Endothelial cell of umbilical vein (primary cell): ENCODE data around the gene TPP1. TPM values are rescaled to one million over a fixed set of nuclear protein-coding genes. Genes with fewer than 3 reads are reported as not detected.
A peak's percentile ranks its signal among the peaks of the same experiment; 100 is the strongest.

ENCODE experiments used
- BruUV-seq: library from RNA; stranded (reverse); fragments of 400-500 nt; replicated peaks from 2 replicates; lab custom pipeline; 2021; lab: Mats Ljungman, UMichigan
- CTCF ChIA-PET: fragments of 300-600, 350-600 bp; sonication (Branson Sonifier 250); formaldehyde crosslinking; loops from one replicate; lab custom pipeline; 2021; ENCODE audit warnings: antibody characterized with exemption, inconsistent platforms; lab: Charles Lee
- POLR2A ChIA-PET: fragments of 300-600, 350-600 bp; sonication (Branson Sonifier 250); formaldehyde crosslinking; loops from one replicate; lab custom pipeline; 2021; ENCODE audit warnings: antibody characterized with exemption, inconsistent platforms; lab: Charles Lee
- DNase-seq: peaks from one replicate; pipeline ENCODE4 v3.0.0-alpha.2; 2011; ENCODE audit warnings: low read depth, low spot score
- FAIRE-seq: peaks from 2 replicates; lab custom pipeline; 2011; peaks lifted over from hg19 to GRCh38; lab: Jason Lieb, UNC
- H2AFZ ChIP-seq: 2 replicates; pipeline ENCODE4 v1.6.0; 2012; ENCODE audit warnings: low read depth, low read length, control low read depth, inconsistent platforms
- H3K27ac ChIP-seq: 2 replicates; pipeline ENCODE4 v1.5.1; 2011; ENCODE audit warnings: low read depth, mild to moderate bottlenecking, control low read depth, low read length, moderate library complexity; ENCODE audit not compliant: insufficient read depth
- H3K27me3 ChIP-seq, 2 experiments: 2 replicates each; pipeline versions ENCODE4 v1.6.0 to v1.6.1; 2011; ENCODE audit warnings: low read length in 2 of 2, mixed read lengths in 1 of 2; ENCODE audit not compliant: control insufficient read depth in 2 of 2, insufficient read depth in 2 of 2
- H3K36me3 ChIP-seq, 2 experiments: 2 replicates in 1 of 2; 3 replicates in 1 of 2; pipeline ENCODE4 v1.5.1; 2011; ENCODE audit warnings: low read length in 2 of 2, mild to moderate bottlenecking in 1 of 2, moderate library complexity in 1 of 2; ENCODE audit not compliant: control insufficient read depth in 2 of 2, insufficient read depth in 2 of 2; ENCODE audit errors: extremely low read depth in 1 of 2
- H3K4me1 ChIP-seq: 3 replicates; pipeline ENCODE4 v1.5.1; 2011; ENCODE audit warnings: mild to moderate bottlenecking, low read length; ENCODE audit not compliant: control insufficient read depth, insufficient read depth; ENCODE audit errors: extremely low read depth
- H3K4me2 ChIP-seq: 2 replicates; pipeline ENCODE4 v1.6.1; 2011; ENCODE audit warnings: low read length, control low read depth, mixed read lengths; ENCODE audit not compliant: insufficient read depth
- H3K4me3 ChIP-seq, 3 experiments: fragments of 200-600 bp in 1 of 3; sonication (generic), shearing (Covaris generic) in 1 of 3; replicated peaks in 1 of 3; 2 replicates each; pipeline ENCODE4 v1.5.1; 2011 to 2016; ENCODE audit warnings: control low read depth in 3 of 3, low read length in 3 of 3, mild to moderate bottlenecking in 2 of 3, inconsistent platforms in 1 of 3, low read depth in 1 of 3, moderate library complexity in 1 of 3; ENCODE audit not compliant: insufficient read depth in 1 of 3
- H3K79me2 ChIP-seq: 2 replicates; pipeline ENCODE4 v1.6.0; 2012; ENCODE audit warnings: low read length, inconsistent platforms; ENCODE audit not compliant: control insufficient read depth, insufficient read depth
- H3K9ac ChIP-seq: replicated peaks from 2 replicates; pipeline ENCODE3; 2011; ENCODE audit warnings: low read length, control low read depth; ENCODE audit not compliant: insufficient read depth; ENCODE audit errors: extremely low read depth
- H3K9me1 ChIP-seq: replicated peaks from 3 replicates; pipeline ENCODE4 v1.6.0; 2011; ENCODE audit warnings: mild to moderate bottlenecking, low read length; ENCODE audit not compliant: control insufficient read depth, insufficient read depth; ENCODE audit errors: extremely low read depth
- H3K9me3 ChIP-seq: replicated peaks from 2 replicates; pipeline ENCODE4 v1.5.1; 2012; ENCODE audit warnings: low read length, inconsistent platforms; ENCODE audit not compliant: control insufficient read depth, insufficient read depth
- H4K20me1 ChIP-seq: replicated peaks from 2 replicates; pipeline ENCODE3; 2011; ENCODE audit warnings: mild to moderate bottlenecking, low read length; ENCODE audit not compliant: control insufficient read depth, insufficient read depth; ENCODE audit errors: extremely low read depth
- EZH2 ChIP-seq: IDR thresholded peaks from 2 replicates; pipeline ENCODE4 v1.6.1; 2012; ENCODE audit warnings: borderline replicate concordance, low read depth, mild to moderate bottlenecking, moderate library complexity, low read length, inconsistent platforms; ENCODE audit not compliant: severe bottlenecking
- FOS ChIP-seq: IDR thresholded peaks from 2 replicates; pipeline ENCODE4 v1.6.1; 2011; ENCODE audit warnings: mild to moderate bottlenecking, low read length, moderate library complexity, borderline replicate concordance; ENCODE audit not compliant: insufficient read depth
- JUN ChIP-seq: IDR thresholded peaks from 2 replicates; pipeline ENCODE4 v1.6.1; 2011; ENCODE audit warnings: borderline replicate concordance, low read depth; ENCODE audit not compliant: insufficient read length, insufficient read depth
- MYC ChIP-seq: IDR thresholded peaks from one replicate; pipeline ENCODE4 v1.6.1; 2011; ENCODE audit warnings: mild to moderate bottlenecking, low read depth, low read length
- POLR2A ChIP-seq: IDR thresholded peaks from 2 replicates; pipeline ENCODE4 v1.6.1; 2012; ENCODE audit warnings: low read depth, mild to moderate bottlenecking, control low read depth, low read length
- POLR2AphosphoS5 ChIP-seq: IDR thresholded peaks from 2 replicates; pipeline ENCODE4 v1.6.1; 2012; ENCODE audit warnings: low read depth, mild to moderate bottlenecking, control low read depth, low read length, moderate library complexity; ENCODE audit not compliant: insufficient read depth
- dilution Hi-C: fragments of 300-500 bp; cut with MboI; formaldehyde crosslinking; loops from one replicate; pipeline ENCODE4 v1.15.0; 2019; ENCODE audit warnings: low sequenced_read_pairs; ENCODE audit not compliant: extremely low pct_ligation_motif_present
- intact Hi-C: fragments of 100-400 bp; cut with micrococcal nuclease; formaldehyde crosslinking; loops from one replicate; pipeline ENCODE4 v1.10.0; 2022
- polyA plus RNA-seq, 4 experiments: library from polyadenylated mRNA; depleted of rRNA in 3 of 4; stranded (reverse) in 3 of 4; unstranded in 1 of 4; fragments of >200 nt; gene quantifications; 2 replicates each; pipeline versions ENCODE4 v1.2.1 to v1.2.3, GENCODE V29; 2011 to 2012; ENCODE audit warnings: missing spikeins in 1 of 4
- total RNA-seq: library from RNA; stranded (reverse); gene quantifications from 2 replicates; pipeline ENCODE4 v1.2.3, GENCODE V29; 2021
- TF ChIP-seq, protein P1 (sequence below): IDR thresholded peaks from 2 replicates; pipeline ENCODE4 v1.6.1; 2011; ENCODE audit not compliant: insufficient read depth, insufficient read length

Gene TPP1
- total and polyA plus RNA-seq, 2 donors (not counting 3 experiments of a cell fraction or from before 2014, with no cell fraction given) = 124 to 224 TPM

DNA sequence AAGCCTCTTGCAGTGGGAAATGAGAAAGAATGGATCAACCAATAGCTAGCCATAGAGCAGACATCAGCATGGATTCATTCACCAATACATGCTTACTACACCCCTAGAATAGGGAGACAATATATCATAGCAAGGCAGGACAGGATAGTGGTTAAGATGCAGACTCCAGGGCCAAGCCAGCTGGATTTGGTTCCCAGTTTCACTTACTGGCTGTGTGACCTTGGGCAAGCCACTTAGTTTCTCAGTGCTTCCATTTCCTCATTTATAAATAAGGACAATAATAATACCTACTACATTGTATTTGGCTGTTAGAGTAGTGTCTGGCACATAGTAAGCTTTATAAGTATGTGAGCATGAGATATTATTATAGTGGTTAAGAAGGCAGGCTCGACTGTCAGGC lies 29.3 kb upstream of the TPP1 start:
- Histone ChIP-seq H3K4me2 (no peak overlapping the region), H3K27me3 (no peaks in the 10 kb centered on the region), H2AFZ (no peak overlapping the region), H3K27ac (no peak overlapping the region), H3K4me1 (peaks cover 33% of the 10 kb centered on the region), H4K20me1 (no peaks in the 10 kb centered on the region), H3K9ac (no peak overlapping the region), H3K9me3 (no peaks in the 10 kb centered on the region), H3K4me3 (no peak overlapping the region), H3K79me2 (peaks cover 2% of the 10 kb centered on the region), H3K9me1 (no peaks in the 10 kb centered on the region), H3K36me3 (no peaks in the 10 kb centered on the region)
- FAIRE-seq (no peak), DNase-seq (no peak)
- POLR2A ChIA-PET = no interaction called here
- no peak for TF ChIP-seq POLR2AphosphoS5
- BruUV-seq = no TSS peak
- CTCF ChIA-PET = interaction anchor here (0.7 to 2.7 kb wide), 9 partner anchors 9 to 117 kb away, joined by 3 to 11 read pairs (median 3); partner anchors contain the start of genes MRPL17 and TAF10
- dilution Hi-C loops (no loop called here), intact Hi-C loops (no loop called here)

DNA sequence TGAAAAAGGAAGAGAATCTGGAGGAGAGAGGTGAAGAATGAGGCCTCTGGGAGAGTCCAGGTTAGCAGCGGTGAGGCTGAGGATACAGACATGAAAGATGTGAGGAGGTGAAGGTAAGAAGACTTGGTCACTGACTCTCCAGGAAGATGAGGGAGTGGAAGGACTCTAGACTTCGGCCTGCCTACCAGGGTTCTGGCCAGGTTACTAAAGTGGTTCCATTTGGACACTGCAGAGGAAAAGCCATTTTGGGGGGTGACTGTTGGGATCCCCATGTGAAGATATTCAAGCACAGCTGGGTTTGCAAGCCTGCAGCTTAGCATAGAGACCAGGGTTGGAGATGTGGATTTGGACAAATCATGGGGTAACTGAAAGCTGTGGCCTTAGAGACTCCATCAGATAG lies 28.6 kb upstream of the TPP1 start:
- Histone ChIP-seq H3K4me3 (no peak overlapping the region), H3K27ac (peak overlapping the region; percentile 84), H3K36me3 (no peaks in the 10 kb centered on the region), H4K20me1 (no peaks in the 10 kb centered on the region), H3K79me2 (peaks cover 4% of the 10 kb centered on the region), H3K9me1 (no peaks in the 10 kb centered on the region), H3K9ac (peak overlapping the region; percentile 58), H2AFZ (no peak overlapping the region), H3K9me3 (no peaks in the 10 kb centered on the region), H3K4me1 (peaks cover 37% of the 10 kb centered on the region), H3K4me2 (peak overlapping the region; percentile 55), H3K27me3 (no peaks in the 10 kb centered on the region)
- FAIRE-seq = no peak
- intact Hi-C loops (loop anchor here (1.0 kb wide), 2 partner anchors 36 to 47 kb away; partner anchors contain the start of gene TAF10), dilution Hi-C loops (no loop called here)
- no peak for DNase-seq
- ChIA-PET CTCF (interaction anchor here (0.9 to 2.7 kb wide), 13 partner anchors 10 to 117 kb away, joined by 3 to 19 read pairs (median 5); partner anchors contain the start of gene MRPL17), POLR2A (interaction anchor here (2.3 kb wide), 1 partner anchor 12 kb away, joined by 11 read pairs; no protein-coding TSS in a partner anchor)
- no TSS peak for BruUV-seq
- TF ChIP-seq JUN (no peak), FOS (no peak), MYC (no peak), EZH2 (no peak), POLR2A (peak; percentile 15)
- TF ChIP-seq, protein P1, sequence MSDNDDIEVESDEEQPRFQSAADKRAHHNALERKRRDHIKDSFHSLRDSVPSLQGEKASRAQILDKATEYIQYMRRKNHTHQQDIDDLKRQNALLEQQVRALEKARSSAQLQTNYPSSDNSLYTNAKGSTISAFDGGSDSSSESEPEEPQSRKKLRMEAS = no peak
